GM10266 (cell line): ENCODE results near the gene RFTN1.

ENCODE experiments used
- DNase-seq: peaks from one replicate; pipeline ENCODE4 v3.0.0; 2012; ENCODE audit errors: extremely low spot score
- TF ChIP-seq, protein P1 (sequence below): IDR thresholded peaks from 2 replicates; pipeline ENCODE4 v1.5.1; 2012; ENCODE audit warnings: mild to moderate bottlenecking, low read depth; ENCODE audit not compliant: control insufficient read depth, insufficient read depth; ENCODE audit errors: missing control alignments

Gene RFTN1

DNA sequence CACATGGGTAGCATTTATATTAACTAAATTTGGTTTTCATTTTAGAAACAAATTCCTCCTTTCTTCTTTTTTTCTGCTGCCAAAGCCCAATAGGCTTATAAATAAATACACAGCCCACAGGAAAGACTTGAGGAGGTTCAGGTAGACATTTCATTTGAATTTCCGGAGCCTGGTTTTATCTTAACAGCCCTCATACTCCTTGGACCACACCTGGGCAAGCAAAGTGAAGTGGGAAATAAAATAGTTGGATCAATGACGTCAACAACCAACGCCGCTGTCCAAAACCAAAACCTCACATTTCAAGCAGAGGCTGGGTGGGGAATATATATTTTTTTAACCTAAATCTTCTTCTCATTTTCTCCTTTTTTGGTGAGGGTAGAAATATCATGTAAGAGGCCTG is 53.2 kb downstream of the RFTN1 start:
- DNase-seq = no peak
- TF ChIP-seq, protein P1, sequence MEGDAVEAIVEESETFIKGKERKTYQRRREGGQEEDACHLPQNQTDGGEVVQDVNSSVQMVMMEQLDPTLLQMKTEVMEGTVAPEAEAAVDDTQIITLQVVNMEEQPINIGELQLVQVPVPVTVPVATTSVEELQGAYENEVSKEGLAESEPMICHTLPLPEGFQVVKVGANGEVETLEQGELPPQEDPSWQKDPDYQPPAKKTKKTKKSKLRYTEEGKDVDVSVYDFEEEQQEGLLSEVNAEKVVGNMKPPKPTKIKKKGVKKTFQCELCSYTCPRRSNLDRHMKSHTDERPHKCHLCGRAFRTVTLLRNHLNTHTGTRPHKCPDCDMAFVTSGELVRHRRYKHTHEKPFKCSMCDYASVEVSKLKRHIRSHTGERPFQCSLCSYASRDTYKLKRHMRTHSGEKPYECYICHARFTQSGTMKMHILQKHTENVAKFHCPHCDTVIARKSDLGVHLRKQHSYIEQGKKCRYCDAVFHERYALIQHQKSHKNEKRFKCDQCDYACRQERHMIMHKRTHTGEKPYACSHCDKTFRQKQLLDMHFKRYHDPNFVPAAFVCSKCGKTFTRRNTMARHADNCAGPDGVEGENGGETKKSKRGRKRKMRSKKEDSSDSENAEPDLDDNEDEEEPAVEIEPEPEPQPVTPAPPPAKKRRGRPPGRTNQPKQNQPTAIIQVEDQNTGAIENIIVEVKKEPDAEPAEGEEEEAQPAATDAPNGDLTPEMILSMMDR = no peak

DNA sequence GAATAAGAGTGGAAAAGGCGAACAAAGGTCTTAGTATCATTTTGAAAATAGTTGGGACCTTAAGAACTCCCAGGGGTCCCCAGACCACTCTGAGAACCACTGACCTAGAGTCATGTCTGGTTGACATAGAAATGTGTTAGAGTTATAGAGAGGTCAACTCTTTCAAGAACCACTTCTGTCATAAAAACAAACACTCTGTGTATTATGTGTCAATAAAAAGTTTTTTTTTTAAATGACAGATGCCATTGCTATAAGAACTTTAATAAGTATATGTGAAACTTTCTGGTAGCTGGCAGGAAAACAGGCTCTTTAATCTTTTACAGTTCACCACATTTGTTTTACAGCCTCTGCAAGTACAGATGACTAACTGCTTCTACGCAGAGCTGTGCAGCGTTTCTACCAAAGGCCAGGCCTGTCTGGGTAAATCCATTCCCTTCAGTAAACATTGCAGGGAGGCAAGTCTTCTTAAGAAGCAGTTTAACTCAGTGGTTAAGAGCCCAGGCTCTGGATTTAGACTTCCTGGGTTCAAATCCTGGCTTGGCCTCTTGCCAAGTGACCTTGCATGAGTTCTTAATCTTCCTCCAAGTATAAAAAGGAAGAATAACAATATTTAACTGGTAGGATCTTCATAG is 56.6 kb downstream of the RFTN1 start:
- TF ChIP-seq, protein P1 = no peak
- DNase-seq = no peak

DNA sequence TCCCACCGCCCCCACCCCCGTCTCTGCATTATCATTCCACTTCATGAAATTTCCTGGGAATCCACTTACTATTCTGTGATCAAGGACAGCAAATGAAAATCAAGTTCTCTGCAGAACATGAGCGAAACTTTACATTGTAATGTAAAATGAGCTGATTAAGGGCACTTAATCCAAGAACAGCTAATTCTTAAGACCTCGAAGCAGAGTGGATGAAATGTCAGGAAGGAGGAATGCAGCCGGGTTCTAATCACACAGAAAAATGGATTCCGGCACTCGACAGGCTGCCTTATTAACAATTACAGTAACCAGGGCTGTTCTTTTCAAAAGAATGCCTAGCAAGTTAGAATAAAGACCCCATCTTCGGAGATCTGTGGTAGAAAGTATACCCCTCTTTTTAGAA is 57.5 kb downstream of the RFTN1 start:
- DNase-seq = no peak
- TF ChIP-seq, protein P1 = no peak

DNA sequence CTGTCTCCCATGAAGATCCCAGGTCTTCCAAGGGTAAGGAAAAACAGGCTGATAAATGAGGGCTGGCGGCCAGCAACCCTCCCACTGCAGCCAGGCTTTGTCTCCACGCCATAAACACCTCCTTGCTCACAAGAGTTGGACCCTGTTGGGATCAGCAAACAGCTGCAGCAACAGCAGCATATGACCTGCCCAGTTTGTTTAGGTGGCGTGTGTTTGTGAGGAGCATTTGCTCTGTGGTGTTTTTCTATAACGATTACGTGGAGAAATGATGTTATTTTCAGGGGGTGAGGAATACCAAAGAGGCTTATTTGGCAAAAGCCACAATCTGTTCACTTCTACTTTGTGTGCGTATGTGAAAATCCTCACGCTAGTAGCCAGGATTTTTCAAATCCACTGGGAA is 58.5 kb downstream of the RFTN1 start:
- no peak for DNase-seq
- TF ChIP-seq, protein P1 = no peak

DNA sequence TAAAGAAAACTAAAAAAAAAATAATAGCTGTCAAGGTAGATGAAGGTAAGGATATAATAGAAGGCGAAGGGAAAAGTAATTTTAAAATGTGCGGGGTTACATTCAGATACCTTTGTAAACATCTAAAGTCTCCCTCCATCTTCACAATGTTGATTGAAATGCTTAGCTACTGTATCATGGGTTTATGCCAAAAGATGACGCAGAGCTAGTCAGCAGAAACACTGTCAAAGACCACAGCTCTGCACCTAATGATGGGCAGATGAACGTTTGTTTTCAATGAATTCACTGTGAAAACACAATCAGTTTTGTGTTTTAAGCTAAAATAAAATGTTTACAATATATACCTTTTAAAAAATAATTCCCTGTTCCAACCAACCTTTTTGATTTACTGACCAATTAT is 61.2 kb downstream of the RFTN1 start:
- TF ChIP-seq, protein P1 = no peak
- DNase-seq = no peak

DNA sequence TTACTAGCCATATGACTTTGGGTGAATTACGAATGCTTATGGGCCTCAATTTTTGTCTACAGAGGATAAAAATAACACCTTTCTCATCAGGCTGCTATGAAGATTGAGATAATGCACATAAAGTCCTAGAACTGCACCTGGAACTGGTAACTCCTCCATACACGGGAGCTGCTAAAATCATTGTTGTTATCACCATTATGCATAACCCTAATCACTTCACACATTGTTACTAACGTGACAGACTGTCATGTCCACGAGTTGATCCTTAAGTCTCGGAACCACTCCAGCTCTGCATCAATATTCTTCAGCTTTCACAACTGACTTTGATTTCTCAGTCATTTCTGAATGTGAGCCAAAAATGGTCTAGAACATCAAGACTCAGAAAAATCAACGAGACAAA is 64.1 kb downstream of the RFTN1 start:
- TF ChIP-seq, protein P1 = no peak
- DNase-seq = no peak

DNA sequence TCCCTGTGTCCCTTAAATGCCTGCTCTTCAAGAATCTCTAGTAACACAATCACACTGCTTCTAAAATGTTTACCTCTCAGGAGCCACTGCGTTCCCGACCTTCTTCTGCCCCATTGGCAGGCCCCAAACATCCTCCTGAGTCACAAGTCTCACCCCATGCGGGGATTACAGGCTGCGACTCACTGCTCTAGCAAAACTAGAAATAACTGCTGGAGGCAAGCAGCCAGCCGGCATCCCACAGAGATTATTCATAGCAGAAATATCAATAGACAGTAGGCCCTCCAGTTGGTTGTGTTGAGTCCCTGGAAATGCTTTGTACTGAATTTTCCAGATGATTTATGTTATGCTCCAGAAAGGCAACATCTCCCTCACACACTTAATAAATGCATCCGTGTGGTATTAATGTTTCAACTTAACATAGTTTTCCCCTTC is 64.8 kb downstream of the RFTN1 start:
- DNase-seq = no peak
- TF ChIP-seq, protein P1 = no peak
